Gastroesophageal sphincter (tissue), 4 donors: ENCODE results near the gene ARHGAP12. TPM values are rescaled to one million over a fixed set of nuclear protein-coding genes. Genes with fewer than 3 reads are reported as not detected.

Source experiments
- ATAC-seq: fragments of 150-250 bp; one replicate; pipeline ENCODE4 v1.9.1; 2016; ENCODE audit warnings: mild to moderate bottlenecking, moderate library complexity
- H3K27ac ChIP-seq, 4 donors: fragments of 200-600 bp; sonication (generic) in 3 of 4; 1 replicate in 3 of 4; 2 replicates in 1 of 4; pipeline ENCODE4 v1.5.1; 2016 to 2019
- H3K27me3 ChIP-seq: fragments of 200-600 bp; sonication (generic); one replicate; pipeline ENCODE4 v1.5.1; 2019
- H3K36me3 ChIP-seq, 2 donors: fragments of 200-600 bp; sonication (generic); one replicate each; pipeline ENCODE4 v1.5.1; 2019; ENCODE audit warnings: control low read depth in 1 of 2
- H3K4me1 ChIP-seq, 3 donors: fragments of 200-600 bp; sonication (generic); 1 replicate in 2 of 3; 2 replicates in 1 of 3; pipeline ENCODE4 v1.5.1; 2016 to 2019; ENCODE audit warnings: control low read depth in 2 of 3
- H3K4me3 ChIP-seq, 2 donors: fragments of 200-600 bp; sonication (generic); one replicate each; pipeline ENCODE4 v1.5.1; 2019; ENCODE audit warnings: mild to moderate bottlenecking in 1 of 2, moderate library complexity in 1 of 2
- H3K9me3 ChIP-seq, 3 donors: fragments of 200-600 bp; sonication (generic); one replicate each; pipeline ENCODE4 v1.5.1; 2017 to 2019; ENCODE audit warnings: control low read depth in 2 of 3
- EP300 ChIP-seq: sonication (generic); formaldehyde crosslinking; IDR thresholded peaks from one replicate; pipeline ENCODE4 v1.6.1; 2017; ENCODE audit warnings: antibody characterized with exemption, mild to moderate bottlenecking
- POLR2A ChIP-seq, 2 donors: fragments of 450-650 bp; IDR thresholded peaks; one replicate each; pipeline ENCODE4 v1.6.1; 2017; ENCODE audit warnings: antibody characterized with exemption in 2 of 2, mild to moderate bottlenecking in 2 of 2, moderate library complexity in 1 of 2
- POLR2AphosphoS5 ChIP-seq: sonication (generic); formaldehyde crosslinking; IDR thresholded peaks from one replicate; pipeline ENCODE4 v1.6.1; 2017; ENCODE audit warnings: antibody characterized with exemption
- WGBS, 2 donors: methylation state at CpG; one replicate each; pipeline ENCODE4 v1.1.5; 2018; ENCODE audit warnings: low coverage in 1 of 2; 5-methylcytosine and 5-hydroxymethylcytosine counted together
- total RNA-seq, 4 donors: library from RNA; depleted of rRNA; stranded (reverse); fragments of >200 nt; gene quantifications; one replicate each; pipeline ENCODE4 v1.1.0, GENCODE V29; 2016
- TF ChIP-seq, protein P1 (sequence below), 4 experiments: fragments of 200-600 bp in 2 of 4; fragments of 450-650 bp in 2 of 4; sonication (generic) in 1 of 4; IDR thresholded peaks; one replicate each; pipeline ENCODE4 v1.5.1; 2017 to 2019; ENCODE audit warnings: antibody characterized with exemption in 4 of 4, mild to moderate bottlenecking in 2 of 4, moderate library complexity in 2 of 4

Gene ARHGAP12
- total RNA-seq, 4 donors from 2014 or later: 28.0 to 43.1 (median 41.1) TPM

DNA sequence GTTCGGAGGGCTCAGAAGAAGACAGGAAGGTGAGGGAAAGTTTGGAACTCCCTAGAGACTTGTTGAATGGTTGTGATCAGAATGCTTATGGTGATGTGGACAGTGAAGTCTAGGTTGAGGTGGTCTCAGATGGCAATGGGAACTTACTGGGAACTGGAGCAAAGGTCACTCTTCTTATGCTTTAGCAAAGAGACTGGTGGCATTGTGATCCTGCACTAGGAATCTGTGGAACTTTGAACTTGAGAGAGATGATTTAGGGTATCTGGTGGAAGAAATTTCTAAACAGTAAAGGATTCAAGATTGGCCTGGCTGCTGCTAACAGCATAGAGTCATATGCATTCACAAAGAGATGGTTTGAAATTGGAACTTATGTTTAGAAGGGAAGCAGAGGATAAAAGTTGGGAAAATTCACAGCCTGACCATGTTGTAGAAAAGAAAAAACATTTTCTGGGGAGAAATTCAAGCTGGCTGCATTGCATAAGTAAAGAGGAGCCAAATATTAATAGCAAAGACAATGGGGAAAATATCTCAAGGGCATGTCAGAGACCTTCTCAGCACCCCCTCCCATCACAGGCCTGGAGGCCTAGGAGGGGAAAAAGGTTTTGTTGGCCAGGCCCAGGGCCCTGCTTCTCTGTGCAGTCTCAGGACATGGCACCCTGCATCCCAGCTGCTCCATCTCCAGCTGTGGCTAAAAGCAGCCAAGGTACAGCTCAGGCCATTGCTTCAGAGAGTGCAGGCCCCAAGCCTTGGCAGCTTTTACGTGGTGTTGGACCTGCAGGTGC is 26.0 kb upstream of the ARHGAP12 start:
- TF ChIP-seq POLR2A (IDR thresholded peaks at IDR 0.05) (no peak), POLR2AphosphoS5 (no peak), EP300 (no peak)
- TF ChIP-seq, protein P1, sequence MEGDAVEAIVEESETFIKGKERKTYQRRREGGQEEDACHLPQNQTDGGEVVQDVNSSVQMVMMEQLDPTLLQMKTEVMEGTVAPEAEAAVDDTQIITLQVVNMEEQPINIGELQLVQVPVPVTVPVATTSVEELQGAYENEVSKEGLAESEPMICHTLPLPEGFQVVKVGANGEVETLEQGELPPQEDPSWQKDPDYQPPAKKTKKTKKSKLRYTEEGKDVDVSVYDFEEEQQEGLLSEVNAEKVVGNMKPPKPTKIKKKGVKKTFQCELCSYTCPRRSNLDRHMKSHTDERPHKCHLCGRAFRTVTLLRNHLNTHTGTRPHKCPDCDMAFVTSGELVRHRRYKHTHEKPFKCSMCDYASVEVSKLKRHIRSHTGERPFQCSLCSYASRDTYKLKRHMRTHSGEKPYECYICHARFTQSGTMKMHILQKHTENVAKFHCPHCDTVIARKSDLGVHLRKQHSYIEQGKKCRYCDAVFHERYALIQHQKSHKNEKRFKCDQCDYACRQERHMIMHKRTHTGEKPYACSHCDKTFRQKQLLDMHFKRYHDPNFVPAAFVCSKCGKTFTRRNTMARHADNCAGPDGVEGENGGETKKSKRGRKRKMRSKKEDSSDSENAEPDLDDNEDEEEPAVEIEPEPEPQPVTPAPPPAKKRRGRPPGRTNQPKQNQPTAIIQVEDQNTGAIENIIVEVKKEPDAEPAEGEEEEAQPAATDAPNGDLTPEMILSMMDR (IDR thresholded peaks at IDR 0.05): no peak
- H3K27ac ChIP-seq: no peak overlapping the region
- no peaks in the 10 kb centered on the region for H3K36me3 ChIP-seq
- H3K27me3 ChIP-seq: no peaks in the 10 kb centered on the region
- peaks cover 0 to 16% (median 0%) of the 10 kb centered on the region in 3 donors for H3K9me3 ChIP-seq
- H3K4me1 ChIP-seq: no peaks in the 10 kb centered on the region
- no peak overlapping the region for H3K4me3 ChIP-seq
- 83 to 100% methylated on average over 1 to 2 of the region's 2 CpGs for WGBS, 2 donors
- ATAC-seq: no peak

DNA sequence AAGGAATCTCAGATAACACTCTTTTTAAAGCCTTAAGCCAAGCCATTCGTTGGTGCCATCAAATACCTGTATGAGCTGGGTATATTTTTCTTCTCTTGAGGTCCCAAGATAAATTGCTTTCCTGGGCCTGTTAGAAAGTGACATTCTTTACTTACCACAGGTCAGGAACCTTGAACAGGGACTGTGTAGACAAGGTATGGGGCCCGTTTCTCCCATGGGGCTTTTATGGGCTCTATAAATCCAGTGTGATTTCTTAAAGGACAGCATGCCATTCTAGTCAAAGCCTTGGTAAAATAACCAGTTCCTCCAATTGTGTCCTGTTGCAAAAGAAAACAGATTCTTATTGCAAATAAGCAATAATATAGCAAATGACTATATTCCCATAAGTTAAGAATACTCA is 24.8 kb upstream of the ARHGAP12 start:
- 82 to 95% methylated on average over 2 of the region's 2 CpGs for WGBS, 2 donors
- H3K4me1 ChIP-seq: peaks cover 0 to 2% (median 0%) of the 10 kb centered on the region in 3 donors
- H3K9me3 ChIP-seq: peaks cover 0 to 16% (median 0%) of the 10 kb centered on the region in 3 donors
- no peak overlapping the region for H3K27ac ChIP-seq
- no peaks in the 10 kb centered on the region for H3K27me3 ChIP-seq
- no peaks in the 10 kb centered on the region for H3K36me3 ChIP-seq
- TF ChIP-seq POLR2A (IDR thresholded peaks at IDR 0.05): no peak
- TF ChIP-seq EP300: no peak
- TF ChIP-seq, protein P1 (IDR thresholded peaks at IDR 0.05): no peak
- no peak for TF ChIP-seq POLR2AphosphoS5
- no peak for ATAC-seq
- no peak overlapping the region for H3K4me3 ChIP-seq

GRCh38 chr10:31953080-31953479 is 24.4 kb upstream of the ARHGAP12 start:
- no peaks in the 10 kb centered on the region for H3K36me3 ChIP-seq
- peaks cover 0 to 16% (median 0%) of the 10 kb centered on the region in 3 donors for H3K9me3 ChIP-seq
- ATAC-seq: no peak
- H3K27ac ChIP-seq: no peak overlapping the region
- H3K4me3 ChIP-seq: no peak overlapping the region
- peaks cover 0 to 6% (median 0%) of the 10 kb centered on the region in 3 donors for H3K4me1 ChIP-seq
- TF ChIP-seq POLR2A (IDR thresholded peaks at IDR 0.05): no peak
- TF ChIP-seq POLR2AphosphoS5: no peak
- TF ChIP-seq EP300: no peak
- TF ChIP-seq, protein P1 (IDR thresholded peaks at IDR 0.05): no peak
- H3K27me3 ChIP-seq: no peaks in the 10 kb centered on the region

- no peaks in the 10 kb centered on the region for H3K36me3 ChIP-seq
- peaks cover 0 to 17% (median 4%) of the 10 kb centered on the region in 3 donors for H3K4me1 ChIP-seq
- no peak overlapping the region for H3K27ac ChIP-seq
- TF ChIP-seq EP300: no peak
- TF ChIP-seq POLR2A (IDR thresholded peaks at IDR 0.05): no peak
- TF ChIP-seq POLR2AphosphoS5: no peak
- TF ChIP-seq, protein P1 (IDR thresholded peaks at IDR 0.05): no peak
- WGBS, 2 donors: 37 to 45% methylated on average over 2 of the region's 2 CpGs
- ATAC-seq: no peak
- H3K27me3 ChIP-seq: no peaks in the 10 kb centered on the region
- H3K4me3 ChIP-seq: no peak overlapping the region
- peaks cover 0 to 16% (median 0%) of the 10 kb centered on the region in 3 donors for H3K9me3 ChIP-seq
Measured at GRCh38 chr10:31952066-31952465, 23.4 kb upstream of the ARHGAP12 start.

GRCh38 chr10:31949266-31949665 is 20.6 kb upstream of the ARHGAP12 start:
- Histone ChIP-seq H3K27ac (no peak overlapping the region), H3K4me1 (peaks cover 5 to 33% (median 8%) of the 10 kb centered on the region in 3 donors), H3K27me3 (no peaks in the 10 kb centered on the region), H3K4me3 (no peak overlapping the region), H3K9me3 (peaks cover 0 to 5% (median 0%) of the 10 kb centered on the region in 3 donors), H3K36me3 (no peaks in the 10 kb centered on the region)
- no peak for ATAC-seq
- 92% methylated on average over 3 of the region's 3 CpGs; no CpG with 5 or more reads in 1 of the 2 donors for WGBS, 2 donors
- no peak for TF ChIP-seq POLR2AphosphoS5
- TF ChIP-seq, protein P1 (IDR thresholded peaks at IDR 0.05): no peak
- no peak for TF ChIP-seq POLR2A (IDR thresholded peaks at IDR 0.05)
- no peak for TF ChIP-seq EP300
